ENCODE measurements around the gene FOXJ1. TPM values are rescaled to one million over a fixed set of nuclear protein-coding genes. Genes with fewer than 3 reads are reported as not detected.
A peak's percentile ranks its signal among the peaks of the same experiment; 100 is the strongest.

The FOXJ1 gene
- total and polyA plus RNA-seq, 2 of the 8 experiments (the other 6 are each of a cell fraction or from before 2014, with no cell fraction given) = 4.7 to 5.4 TPM

DNA sequence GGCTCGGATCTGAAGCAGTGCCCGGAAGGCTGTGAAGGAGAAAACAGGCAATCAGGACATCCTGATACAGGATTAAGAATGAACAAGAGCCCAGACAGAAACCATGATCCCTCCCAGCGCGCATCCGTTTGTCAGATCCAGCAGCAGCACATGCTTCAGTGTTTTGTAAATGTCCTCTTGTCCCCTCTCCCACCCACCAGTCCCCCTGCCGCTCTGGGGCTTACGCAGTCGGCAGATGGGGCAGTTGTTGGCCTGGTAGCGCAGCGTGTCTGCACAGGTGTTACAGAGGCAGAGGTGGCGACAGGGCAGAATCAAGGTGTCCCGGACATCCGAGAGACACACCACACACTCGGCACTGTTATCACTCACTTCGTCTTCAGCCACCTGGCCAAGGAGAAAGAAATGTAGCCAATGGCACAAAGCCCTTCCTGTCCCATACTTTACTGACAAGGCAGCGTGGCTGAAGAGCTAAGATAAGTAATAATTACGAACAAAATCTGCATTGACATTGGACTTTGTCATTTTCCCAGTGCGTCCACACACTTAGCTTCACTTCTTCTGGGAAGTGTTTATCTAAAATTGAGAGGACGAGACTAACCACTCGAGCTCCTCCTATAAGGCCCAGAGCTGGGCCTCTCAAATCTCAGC, 20.7 kb upstream of the FOXJ1 start:
- Histone ChIP-seq H3K27me3 (replicated peaks in 1 of 4; ENCODE audit: control insufficient read depth in 3 of 4, extremely low read depth in 1 of 4, insufficient read depth in 3 of 4, low read length in 3 of 4) (no peaks in the 10 kb centered on the region), H4K20me1 (replicated peaks in 1 of 2; ENCODE audit: control insufficient read depth in 1 of 2, insufficient read depth in 2 of 2, low read length in 2 of 2) (no peaks in the 10 kb centered on the region), H3K79me1 (ENCODE audit: low read depth, low read length) (no peaks in the 10 kb centered on the region), H2BK120ac (replicated peaks; ENCODE audit: low read depth, low read length) (no peak overlapping the region), H4K91ac (replicated peaks; ENCODE audit: insufficient read length, low read length) (no peak overlapping the region), H2AFZ (ENCODE audit: low read length) (no peak overlapping the region), H3K4ac (replicated peaks; ENCODE audit: insufficient read length, low read depth, low read length) (no peak overlapping the region), H3K4me2 (ENCODE audit: insufficient read depth in 1 of 2, low read depth in 2 of 2, low read length in 2 of 2) (no peak overlapping the region), H4K8ac (ENCODE audit: extremely low read depth, insufficient read depth, low read length) (no peak overlapping the region), H3K23me2 (ENCODE audit: low read depth, low read length) (no peaks in the 10 kb centered on the region), H3K9me3 (ENCODE audit: insufficient read depth in 2 of 2, low read depth in 1 of 2, low read length in 1 of 2) (no peaks in the 10 kb centered on the region), H3K18ac (ENCODE audit: extremely low read depth, low read length) (no peak overlapping the region), H3K4me3 (ENCODE audit: extremely low read depth in 1 of 4, insufficient read depth in 2 of 4, low read depth in 3 of 4, low read length in 4 of 4) (no peak overlapping the region), H3K56ac (replicated peaks; ENCODE audit: insufficient read length, low read depth, low read length) (no peak overlapping the region), H3K14ac (ENCODE audit: insufficient read length) (no peak overlapping the region), H3K36me3 (ENCODE audit: control insufficient read depth in 2 of 4, insufficient read depth in 4 of 4, low read length in 3 of 4) (no peaks in the 10 kb centered on the region), H2BK15ac (ENCODE audit: low read length) (0 out of 2 replicates have a peak overlapping the region, but pooled peaks have one; percentile 35), H3K79me2 (ENCODE audit: control insufficient read depth in 1 of 2, insufficient read depth in 2 of 2, low read length in 2 of 2) (no peaks in the 10 kb centered on the region), H3K27ac (ENCODE audit: low read depth, low read length) (no peak overlapping the region), H2BK5ac (ENCODE audit: low read depth, low read length) (no peak overlapping the region), H2BK12ac (ENCODE audit: low read depth, low read length) (no peak overlapping the region), H2BK20ac (ENCODE audit: low read length) (no peak overlapping the region), H2AK5ac (ENCODE audit: low read depth, low read length) (no peak overlapping the region), H3K9ac (replicated peaks in 1 of 4; ENCODE audit: extremely low read depth in 1 of 4, low read depth in 3 of 4, low read length in 3 of 4) (no peak overlapping the region), H3K23ac (ENCODE audit: insufficient read length) (no peak overlapping the region), H4K5ac (ENCODE audit: insufficient read length, low read depth, low read length) (no peak overlapping the region), H3K4me1 (replicated peaks in 1 of 4; ENCODE audit: control insufficient read depth in 3 of 4, insufficient read depth in 4 of 4, low read length in 3 of 4) (peaks cover 0 to 7% (median 3%) of the 10 kb centered on the region in 4 experiments; a peak in 4 of 7 replicates)
- FAIRE-seq = no peak
- TF ChIP-seq TAF7 (optimal IDR thresholded peaks at IDR 0.05; ENCODE audit: borderline replicate concordance, low read depth, low read length) (no peak), KDM5A (IDR thresholded peaks at IDR 0.05; ENCODE audit: low read length) (no peak), USF2 (IDR thresholded peaks at IDR 0.05; ENCODE audit: low read length) (no peak)
- ChIA-PET POLR2A (ENCODE audit: partially characterized antibody) (interaction anchor here (0.5 kb wide), 1 partner anchor 112 kb away, joined by 3 read pairs; no protein-coding TSS in a partner anchor), CTCF (ENCODE audit: partially characterized antibody) (interaction anchor here (0.7 to 24.4 kb wide), 5 partner anchors 10 to 283 kb away, joined by 3 to 778 read pairs (median 425); partner anchors contain the start of genes EXOC7 and FOXJ1)
- no peak for DNase-seq (ENCODE audit: low read depth in 1 of 2, low spot score in 2 of 2)
- WGBS, 2 experiments (ENCODE audit: extremely low coverage in 1 of 2, insufficient coverage in 1 of 2, insufficient read length in 1 of 2, insufficient replicate concordance in 2 of 2, low coverage in 1 of 2, low lambda C conversion rate in 2 of 2, missing lambda C conversion rate in 1 of 2) = 91% methylated on average over 20 of the region's 20 CpGs; no CpG with 5 or more reads in 1 of the 2 experiments

All from H1 (cell line).